H1 (cell line): ENCODE measurements around the gene POLR3A. TPM values are rescaled to one million over a fixed set of nuclear protein-coding genes. Genes with fewer than 3 reads are reported as not detected.

Experiments
- CTCF ChIA-PET: fragments of 300-600 bp; sonication (Branson Sonifier 250); formaldehyde crosslinking; loops from one replicate; lab custom pipeline; 2021; ENCODE audit not compliant: partially characterized antibody; lab: Charles Lee
- POLR2A ChIA-PET: fragments of 300-600 bp; sonication (Branson Sonifier 250); formaldehyde crosslinking; loops from one replicate; lab custom pipeline; 2021; ENCODE audit warnings: inconsistent platforms; ENCODE audit not compliant: partially characterized antibody; lab: Charles Lee
- DNase-seq, 2 experiments: peaks; one replicate each; pipeline versions ENCODE4 v3.0.0 to v3.0.0-alpha.2; 2010 to 2022; ENCODE audit warnings: low spot score in 2 of 2, low read depth in 1 of 2, mixed read lengths in 1 of 2
- FAIRE-seq: peaks from 2 replicates; lab custom pipeline; 2011; peaks lifted over from hg19 to GRCh38; lab: Jason Lieb, UNC
- H2AFZ ChIP-seq: 2 replicates; pipeline ENCODE4 v1.8.1; 2012; ENCODE audit warnings: low read length, inconsistent platforms
- H2AK5ac ChIP-seq: 2 replicates; pipeline ENCODE4 v1.6.1; 2013; ENCODE audit warnings: low read depth, low read length
- H2BK120ac ChIP-seq: replicated peaks from 2 replicates; pipeline ENCODE3; 2013; ENCODE audit warnings: low read depth, low read length, inconsistent platforms
- H2BK12ac ChIP-seq: 2 replicates; pipeline ENCODE4 v1.6.1; 2013; ENCODE audit warnings: low read depth, low read length
- H2BK15ac ChIP-seq: 2 replicates; pipeline ENCODE4 v1.6.1; 2013; ENCODE audit warnings: low read length
- H2BK20ac ChIP-seq: 2 replicates; pipeline ENCODE4 v1.6.1; 2013; ENCODE audit warnings: low read length
- H2BK5ac ChIP-seq: 2 replicates; pipeline ENCODE4 v1.6.1; 2013; ENCODE audit warnings: low read depth, low read length
- H3K14ac ChIP-seq: 2 replicates; pipeline ENCODE4 v1.6.1; 2013; ENCODE audit warnings: inconsistent platforms; ENCODE audit not compliant: insufficient read length
- H3K18ac ChIP-seq: 2 replicates; pipeline ENCODE4 v1.6.1; 2013; ENCODE audit warnings: low read length; ENCODE audit errors: extremely low read depth
- H3K23ac ChIP-seq: 2 replicates; pipeline ENCODE4 v1.6.1; 2013; ENCODE audit warnings: inconsistent platforms; ENCODE audit not compliant: insufficient read length
- H3K23me2 ChIP-seq: 2 replicates; pipeline ENCODE4 v1.6.1; 2013; ENCODE audit warnings: low read depth, low read length
- H3K27ac ChIP-seq: 2 replicates; pipeline ENCODE4 v1.6.1; 2011; ENCODE audit warnings: low read depth, low read length, inconsistent platforms
- H3K27me3 ChIP-seq, 4 experiments: replicated peaks in 1 of 4; 1 replicate in 1 of 4; 2 replicates in 3 of 4; pipeline versions ENCODE4 v1.6.1 to v1.8.1; 2011 to 2013; ENCODE audit warnings: low read length in 3 of 4, mild to moderate bottlenecking in 3 of 4, inconsistent platforms in 2 of 4, mixed read lengths in 2 of 4, moderate library complexity in 1 of 4; ENCODE audit not compliant: control insufficient read depth in 3 of 4, insufficient read depth in 3 of 4; ENCODE audit errors: extremely low read depth in 1 of 4
- H3K36me3 ChIP-seq, 4 experiments: 2 replicates each; pipeline versions ENCODE4 v1.6.1 to v1.8.1; 2011 to 2013; ENCODE audit warnings: mild to moderate bottlenecking in 4 of 4, low read length in 3 of 4, moderate library complexity in 2 of 4, control low read depth in 1 of 4, inconsistent platforms in 1 of 4; ENCODE audit not compliant: insufficient read depth in 4 of 4, control insufficient read depth in 2 of 4
- H3K4ac ChIP-seq: replicated peaks from 2 replicates; pipeline ENCODE3; 2013; ENCODE audit warnings: low read length, low read depth, mixed read lengths, inconsistent platforms; ENCODE audit not compliant: insufficient read length
- H3K4me1 ChIP-seq, 4 experiments: replicated peaks in 1 of 4; 1 replicate in 1 of 4; 2 replicates in 3 of 4; pipeline versions ENCODE4 v1.6.1 to v1.8.1; 2011 to 2013; ENCODE audit warnings: low read length in 3 of 4, inconsistent platforms in 2 of 4, mixed read lengths in 1 of 4; ENCODE audit not compliant: insufficient read depth in 4 of 4, control insufficient read depth in 3 of 4
- H3K4me2 ChIP-seq, 2 experiments: 2 replicates each; pipeline versions ENCODE4 v1.6.1 to v1.8.1; 2011 to 2013; ENCODE audit warnings: low read depth in 2 of 2, low read length in 2 of 2, control low read depth in 1 of 2, inconsistent platforms in 1 of 2, mild to moderate bottlenecking in 1 of 2; ENCODE audit not compliant: insufficient read depth in 1 of 2
- H3K4me3 ChIP-seq, 4 experiments: fragments of 200-600, 300-600 bp in 1 of 4; sonication (generic), shearing (Covaris generic), sonication (Bioruptor Twin) in 1 of 4; 2 replicates each; pipeline versions ENCODE4 v1.5.1 to v1.8.1; 2011 to 2016; ENCODE audit warnings: low read length in 4 of 4, low read depth in 3 of 4, control low read depth in 2 of 4, inconsistent platforms in 2 of 4, mild to moderate bottlenecking in 2 of 4, mixed read lengths in 1 of 4, moderate library complexity in 1 of 4; ENCODE audit not compliant: insufficient read depth in 2 of 4; ENCODE audit errors: extremely low read depth in 1 of 4
- H3K56ac ChIP-seq: replicated peaks from 2 replicates; pipeline ENCODE3; 2013; ENCODE audit warnings: low read depth, mild to moderate bottlenecking, mixed read lengths, low read length, inconsistent platforms; ENCODE audit not compliant: insufficient read length
- H3K79me1 ChIP-seq: 2 replicates; pipeline ENCODE4 v1.6.1; 2013; ENCODE audit warnings: low read depth, low read length, control low read depth
- H3K79me2 ChIP-seq, 2 experiments: 2 replicates each; pipeline versions ENCODE4 v1.6.1 to v1.8.1; 2012 to 2013; ENCODE audit warnings: low read length in 2 of 2, mild to moderate bottlenecking in 2 of 2, inconsistent platforms in 1 of 2; ENCODE audit not compliant: insufficient read depth in 2 of 2, control insufficient read depth in 1 of 2
- H3K9ac ChIP-seq, 4 experiments: replicated peaks in 1 of 4; 1 replicate in 1 of 4; 2 replicates in 3 of 4; pipeline versions ENCODE4 v1.6.1 to v1.8.1; 2011 to 2013; ENCODE audit warnings: low read depth in 3 of 4, low read length in 3 of 4, control low read depth in 2 of 4, mild to moderate bottlenecking in 2 of 4, moderate library complexity in 2 of 4, inconsistent platforms in 1 of 4; ENCODE audit errors: extremely low read depth in 1 of 4
- H3K9me3 ChIP-seq, 2 experiments: 2 replicates each; pipeline versions ENCODE4 v1.6.1 to v1.8.1; 2012 to 2013; ENCODE audit warnings: mild to moderate bottlenecking in 2 of 2, moderate library complexity in 2 of 2, control low read depth in 1 of 2, inconsistent platforms in 1 of 2, low read depth in 1 of 2, low read length in 1 of 2, mixed read lengths in 1 of 2; ENCODE audit not compliant: insufficient read depth in 2 of 2
- H4K20me1 ChIP-seq, 2 experiments: replicated peaks in 1 of 2; 2 replicates each; pipeline versions ENCODE3 to v1.8.1; 2011 to 2013; ENCODE audit warnings: inconsistent platforms in 2 of 2, low read length in 2 of 2, mild to moderate bottlenecking in 1 of 2; ENCODE audit not compliant: insufficient read depth in 2 of 2, control insufficient read depth in 1 of 2
- H4K5ac ChIP-seq: 2 replicates; pipeline ENCODE4 v1.6.1; 2013; ENCODE audit warnings: low read length, low read depth, mixed read lengths, inconsistent platforms; ENCODE audit not compliant: insufficient read length
- H4K8ac ChIP-seq: 2 replicates; pipeline ENCODE4 v1.8.0; 2013; ENCODE audit warnings: mild to moderate bottlenecking, moderate library complexity, low read length, inconsistent platforms; ENCODE audit not compliant: insufficient read depth; ENCODE audit errors: extremely low read depth
- H4K91ac ChIP-seq: replicated peaks from 2 replicates; pipeline ENCODE3; 2013; ENCODE audit warnings: low read length, mixed read lengths, inconsistent platforms; ENCODE audit not compliant: insufficient read length
- CEBPB ChIP-seq: IDR thresholded peaks from 2 replicates; pipeline ENCODE4 v1.6.1; 2012; ENCODE audit warnings: low read depth, low read length
- CHD1 ChIP-seq: IDR thresholded peaks from 2 replicates; pipeline ENCODE4 v1.6.1; 2012; ENCODE audit warnings: low read depth, low read length, improper control_type of control experiment
- NRF1 ChIP-seq: IDR thresholded peaks from 2 replicates; pipeline ENCODE4 v1.6.1; 2011; ENCODE audit warnings: mild to moderate bottlenecking, low read depth, low read length, improper control_type of control experiment
- RNF2 ChIP-seq: fragments of 200-900, 300-1000 bp; sonication (generic); IDR thresholded peaks from 2 replicates; pipeline ENCODE4 v1.7.1; 2016; ENCODE audit warnings: borderline replicate concordance, low read depth, mild to moderate bottlenecking, antibody characterized with exemption, low read length; ENCODE audit not compliant: poor library complexity, severe bottlenecking; ENCODE audit errors: missing control alignments
- SAP30 ChIP-seq: fragments of 300-600 bp; sonication (generic); IDR thresholded peaks from 2 replicates; pipeline ENCODE4 v1.7.1; 2012; ENCODE audit warnings: low read length, moderate library complexity, mild to moderate bottlenecking, inconsistent platforms; ENCODE audit not compliant: insufficient read depth, insufficient replicate concordance
- TAF7 ChIP-seq: optimal IDR thresholded peaks from 2 replicates; pipeline ENCODE3; 2011; ENCODE audit warnings: low read depth, mild to moderate bottlenecking, inconsistent platforms, low read length, moderate library complexity, borderline replicate concordance
- TEAD4 ChIP-seq: IDR thresholded peaks from 2 replicates; pipeline ENCODE4 v1.6.1; 2012; ENCODE audit warnings: low read depth, low read length, inconsistent platforms, mixed read lengths
- USF2 ChIP-seq: IDR thresholded peaks from 2 replicates; pipeline ENCODE4 v1.6.1; 2011; ENCODE audit warnings: low read length, improper control_type of control experiment
- WGBS, 2 experiments: shearing (Covaris generic) in 1 of 2; methylation state at CpG; one replicate each; pipeline versions ENCODE4 v1.1.6 to v1.1.7; 2013 to 2015; ENCODE audit warnings: low lambda C conversion rate in 2 of 2, mixed read lengths in 2 of 2, inconsistent platforms in 1 of 2, low coverage in 1 of 2, missing lambda C conversion rate in 1 of 2; ENCODE audit not compliant: insufficient replicate concordance in 2 of 2, insufficient coverage in 1 of 2, insufficient read length in 1 of 2; ENCODE audit errors: extremely low coverage in 1 of 2, missing lambda C conversion rate in 1 of 2; 5-methylcytosine and 5-hydroxymethylcytosine counted together
- polyA plus RNA-seq, 7 experiments: library from polyadenylated mRNA; depleted of rRNA in 3 of 7; stranded (reverse) in 5 of 7; unstranded in 2 of 7; fragments of >200 nt in 5 of 7; fragments of 200-250 nt in 2 of 7; gene quantifications; 1 replicate in 5 of 7; 2 replicates in 1 of 7; 4 replicates in 1 of 7; pipeline versions ENCODE4 v1.2.1 to v1.2.3, GENCODE V29; 2011 to 2013; ENCODE audit warnings: missing spikeins in 2 of 7, mixed read lengths in 2 of 7
- total RNA-seq: library from RNA; stranded (reverse); fragmentation: NEBNext Ultra II Directional; extraction: Animal tissue kit (Norgen Biotek cat#: 25700); gene quantifications from 2 replicates; pipeline ENCODE4 v1.2.1, GENCODE V29; 2021

Gene POLR3A
- total and polyA plus RNA-seq, 2 of the 8 experiments (the other 6 are each of a cell fraction or from before 2014, with no cell fraction given): 11.3 to 38.6 TPM

GRCh38 chr10:77959887-77960455, 69.3 kb downstream of the POLR3A start:
- H3K4me2 ChIP-seq: no peak overlapping the region
- no peaks in the 10 kb centered on the region for H3K27me3 ChIP-seq
- ChIA-PET CTCF (interaction anchor here (0.9 to 3.5 kb wide), 8 partner anchors 8 to 211 kb away, joined by 3 to 12 read pairs (median 6); no protein-coding TSS in a partner anchor), POLR2A (interaction anchor here (1.0 to 1.4 kb wide), 2 partner anchors 9 to 40 kb away, joined by 3 to 4 read pairs; no protein-coding TSS in a partner anchor)
- DNase-seq (no peak), FAIRE-seq (no peak)
- H3K56ac ChIP-seq: no peak overlapping the region
- peaks cover 0 to 6% (median 0%) of the 10 kb centered on the region in 4 experiments; a peak in 1 of 7 replicates for H3K4me1 ChIP-seq
- H2BK120ac ChIP-seq: no peak overlapping the region
- no peak overlapping the region for H3K14ac ChIP-seq
- H3K18ac ChIP-seq: no peak overlapping the region
- no peak overlapping the region for H2AFZ ChIP-seq
- H3K79me1 ChIP-seq: no peaks in the 10 kb centered on the region
- H4K91ac ChIP-seq: no peak overlapping the region
- no peak overlapping the region for H3K9ac ChIP-seq
- 90% methylated on average over 8 of the region's 8 CpGs; no CpG with 5 or more reads in 1 of the 2 experiments for WGBS, 2 experiments
- H3K4ac ChIP-seq: no peak overlapping the region
- no peaks in the 10 kb centered on the region for H3K36me3 ChIP-seq
- H3K23me2 ChIP-seq: no peaks in the 10 kb centered on the region
- no peak overlapping the region for H3K23ac ChIP-seq
- peaks cover 11% of the 10 kb centered on the region in 2 experiments for H3K9me3 ChIP-seq
- H2AK5ac ChIP-seq: no peak overlapping the region
- no peak overlapping the region for H2BK15ac ChIP-seq
- no peaks in the 10 kb centered on the region for H3K79me2 ChIP-seq
- no peak overlapping the region for H2BK20ac ChIP-seq
- no peak overlapping the region for H4K8ac ChIP-seq
- H3K4me3 ChIP-seq: no peak overlapping the region
- H4K5ac ChIP-seq: no peak overlapping the region
- no peak overlapping the region for H2BK12ac ChIP-seq
- no peak overlapping the region for H3K27ac ChIP-seq
- no peaks in the 10 kb centered on the region for H4K20me1 ChIP-seq
- no peak overlapping the region for H2BK5ac ChIP-seq
- TF ChIP-seq CHD1 (no peak), SAP30 (no peak), RNF2 (no peak), CEBPB (peak; percentile 82), TAF7 (no peak), USF2 (no peak), TEAD4 (no peak), NRF1 (no peak)
